Endothelial cell of umbilical vein (primary cell): ENCODE measurements around the gene ARL4C. TPM values are rescaled to one million over a fixed set of nuclear protein-coding genes. Genes with fewer than 3 reads are reported as not detected.

Source experiments
- BruUV-seq: library from RNA; stranded (reverse); fragments of 400-500 nt; replicated peaks from 2 replicates; lab custom pipeline; 2021; lab: Mats Ljungman, UMichigan
- CTCF ChIA-PET: fragments of 300-600, 350-600 bp; sonication (Branson Sonifier 250); formaldehyde crosslinking; loops from one replicate; lab custom pipeline; 2021; ENCODE audit warnings: antibody characterized with exemption, inconsistent platforms; lab: Charles Lee
- POLR2A ChIA-PET: fragments of 300-600, 350-600 bp; sonication (Branson Sonifier 250); formaldehyde crosslinking; loops from one replicate; lab custom pipeline; 2021; ENCODE audit warnings: antibody characterized with exemption, inconsistent platforms; lab: Charles Lee
- DNase-seq: peaks from one replicate; pipeline ENCODE4 v3.0.0-alpha.2; 2011; ENCODE audit warnings: low read depth, low spot score
- FAIRE-seq: peaks from 2 replicates; lab custom pipeline; 2011; peaks lifted over from hg19 to GRCh38; lab: Jason Lieb, UNC
- H2AFZ ChIP-seq: 2 replicates; pipeline ENCODE4 v1.6.0; 2012; ENCODE audit warnings: low read depth, low read length, control low read depth, inconsistent platforms
- H3K27ac ChIP-seq: 2 replicates; pipeline ENCODE4 v1.5.1; 2011; ENCODE audit warnings: low read depth, mild to moderate bottlenecking, control low read depth, low read length, moderate library complexity; ENCODE audit not compliant: insufficient read depth
- H3K27me3 ChIP-seq, 2 experiments: 2 replicates each; pipeline versions ENCODE4 v1.6.0 to v1.6.1; 2011; ENCODE audit warnings: low read length in 2 of 2, mixed read lengths in 1 of 2; ENCODE audit not compliant: control insufficient read depth in 2 of 2, insufficient read depth in 2 of 2
- H3K36me3 ChIP-seq, 2 experiments: 2 replicates in 1 of 2; 3 replicates in 1 of 2; pipeline ENCODE4 v1.5.1; 2011; ENCODE audit warnings: low read length in 2 of 2, mild to moderate bottlenecking in 1 of 2, moderate library complexity in 1 of 2; ENCODE audit not compliant: control insufficient read depth in 2 of 2, insufficient read depth in 2 of 2; ENCODE audit errors: extremely low read depth in 1 of 2
- H3K4me1 ChIP-seq: 3 replicates; pipeline ENCODE4 v1.5.1; 2011; ENCODE audit warnings: mild to moderate bottlenecking, low read length; ENCODE audit not compliant: control insufficient read depth, insufficient read depth; ENCODE audit errors: extremely low read depth
- H3K4me2 ChIP-seq: 2 replicates; pipeline ENCODE4 v1.6.1; 2011; ENCODE audit warnings: low read length, control low read depth, mixed read lengths; ENCODE audit not compliant: insufficient read depth
- H3K4me3 ChIP-seq, 3 experiments: fragments of 200-600 bp in 1 of 3; sonication (generic), shearing (Covaris generic) in 1 of 3; replicated peaks in 1 of 3; 2 replicates each; pipeline ENCODE4 v1.5.1; 2011 to 2016; ENCODE audit warnings: control low read depth in 3 of 3, low read length in 3 of 3, mild to moderate bottlenecking in 2 of 3, inconsistent platforms in 1 of 3, low read depth in 1 of 3, moderate library complexity in 1 of 3; ENCODE audit not compliant: insufficient read depth in 1 of 3
- H3K79me2 ChIP-seq: 2 replicates; pipeline ENCODE4 v1.6.0; 2012; ENCODE audit warnings: low read length, inconsistent platforms; ENCODE audit not compliant: control insufficient read depth, insufficient read depth
- H3K9ac ChIP-seq: replicated peaks from 2 replicates; pipeline ENCODE3; 2011; ENCODE audit warnings: low read length, control low read depth; ENCODE audit not compliant: insufficient read depth; ENCODE audit errors: extremely low read depth
- H3K9me1 ChIP-seq: replicated peaks from 3 replicates; pipeline ENCODE4 v1.6.0; 2011; ENCODE audit warnings: mild to moderate bottlenecking, low read length; ENCODE audit not compliant: control insufficient read depth, insufficient read depth; ENCODE audit errors: extremely low read depth
- H3K9me3 ChIP-seq: replicated peaks from 2 replicates; pipeline ENCODE4 v1.5.1; 2012; ENCODE audit warnings: low read length, inconsistent platforms; ENCODE audit not compliant: control insufficient read depth, insufficient read depth
- H4K20me1 ChIP-seq: replicated peaks from 2 replicates; pipeline ENCODE3; 2011; ENCODE audit warnings: mild to moderate bottlenecking, low read length; ENCODE audit not compliant: control insufficient read depth, insufficient read depth; ENCODE audit errors: extremely low read depth
- CTCF ChIP-seq, 2 donors: IDR thresholded peaks; 1 replicate in 1 of 2; 2 replicates in 1 of 2; pipeline ENCODE4 v1.5.1; 2011; ENCODE audit warnings: low read length in 2 of 2, mild to moderate bottlenecking in 2 of 2, moderate library complexity in 2 of 2, control low read depth in 1 of 2, inconsistent platforms in 1 of 2, low read depth in 1 of 2; ENCODE audit not compliant: insufficient read depth in 1 of 2; ENCODE audit errors: extremely low read depth in 1 of 2
- EZH2 ChIP-seq: IDR thresholded peaks from 2 replicates; pipeline ENCODE4 v1.6.1; 2012; ENCODE audit warnings: borderline replicate concordance, low read depth, mild to moderate bottlenecking, moderate library complexity, low read length, inconsistent platforms; ENCODE audit not compliant: severe bottlenecking
- FOS ChIP-seq: IDR thresholded peaks from 2 replicates; pipeline ENCODE4 v1.6.1; 2011; ENCODE audit warnings: mild to moderate bottlenecking, low read length, moderate library complexity, borderline replicate concordance; ENCODE audit not compliant: insufficient read depth
- GATA2 ChIP-seq: IDR thresholded peaks from 2 replicates; pipeline ENCODE4 v1.7.0; 2011; ENCODE audit warnings: low read depth, mild to moderate bottlenecking, moderate library complexity, mixed read lengths, low read length; ENCODE audit not compliant: insufficient read length, insufficient read depth
- JUN ChIP-seq: IDR thresholded peaks from 2 replicates; pipeline ENCODE4 v1.6.1; 2011; ENCODE audit warnings: borderline replicate concordance, low read depth; ENCODE audit not compliant: insufficient read length, insufficient read depth
- POLR2A ChIP-seq: IDR thresholded peaks from 2 replicates; pipeline ENCODE4 v1.6.1; 2012; ENCODE audit warnings: low read depth, mild to moderate bottlenecking, control low read depth, low read length
- POLR2AphosphoS5 ChIP-seq: IDR thresholded peaks from 2 replicates; pipeline ENCODE4 v1.6.1; 2012; ENCODE audit warnings: low read depth, mild to moderate bottlenecking, control low read depth, low read length, moderate library complexity; ENCODE audit not compliant: insufficient read depth
- dilution Hi-C: fragments of 300-500 bp; cut with MboI; formaldehyde crosslinking; loops from one replicate; pipeline ENCODE4 v1.15.0; 2019; ENCODE audit warnings: low sequenced_read_pairs; ENCODE audit not compliant: extremely low pct_ligation_motif_present
- intact Hi-C: fragments of 100-400 bp; cut with micrococcal nuclease; formaldehyde crosslinking; loops from one replicate; pipeline ENCODE4 v1.10.0; 2022
- polyA plus RNA-seq, 4 experiments: library from polyadenylated mRNA; depleted of rRNA in 3 of 4; stranded (reverse) in 3 of 4; unstranded in 1 of 4; fragments of >200 nt; gene quantifications; 2 replicates each; pipeline versions ENCODE4 v1.2.1 to v1.2.3, GENCODE V29; 2011 to 2012; ENCODE audit warnings: missing spikeins in 1 of 4
- total RNA-seq: library from RNA; stranded (reverse); gene quantifications from 2 replicates; pipeline ENCODE4 v1.2.3, GENCODE V29; 2021

Gene ARL4C
- total and polyA plus RNA-seq, 2 donors (not counting 3 experiments of a cell fraction or from before 2014, with no cell fraction given): 5.5 to 10.5 TPM

- Histone ChIP-seq H3K9me3 (no peaks in the 10 kb centered on the region), H4K20me1 (no peaks in the 10 kb centered on the region), H3K79me2 (no peaks in the 10 kb centered on the region), H3K4me1 (no peaks in the 10 kb centered on the region), H3K4me3 (no peak overlapping the region), H3K9ac (no peak overlapping the region), H3K4me2 (no peak overlapping the region), H3K36me3 (no peaks in the 10 kb centered on the region), H3K27ac (no peak overlapping the region), H3K9me1 (no peaks in the 10 kb centered on the region), H2AFZ (no peak overlapping the region), H3K27me3 (peaks cover 2 to 3% of the 10 kb centered on the region in 2 experiments)
- FAIRE-seq (no peak), DNase-seq (no peak)
- TF ChIP-seq FOS (no peak), EZH2 (no peak), GATA2 (no peak), POLR2AphosphoS5 (no peak), POLR2A (no peak), CTCF (IDR thresholded peaks at IDR 0.05; ENCODE audit: extremely low read depth in 1 of 2, insufficient read depth in 1 of 2, low read depth in 1 of 2, low read length in 2 of 2) (no peak), JUN (no peak)
- ChIA-PET CTCF (interaction anchor here (1.1 to 3.4 kb wide), 2 partner anchors 10 to 572 kb away, joined by 3 to 24 read pairs; no protein-coding TSS in a partner anchor), POLR2A (no interaction called here)
- dilution Hi-C loops (no loop called here), intact Hi-C loops (no loop called here)
- BruUV-seq: no TSS peak
Observed at GRCh38 chr2:234534515-234534914, 37.6 kb upstream of the ARL4C start.
